ENCODE measurements around the gene PIWIL1.

- no peak for TF ChIP-seq CTCF (IDR thresholded peaks at IDR 0.05; ENCODE audit: insufficient read depth, low read length, poor library complexity, severe bottlenecking)
- TF ChIP-seq EZH2phosphoT487 (conservative IDR thresholded peaks at IDR 0.05; ENCODE audit: low read length) = no peak
These were observed 5.2 kb downstream of the PIWIL1 start for GRCh38 chr12:130342842-130343241.

All from SU-DHL-6 (cell line).